Uterus (tissue), 2 donors: ENCODE data around the gene TNK1.

Experiments
- POLR2A ChIP-seq, 2 donors: fragments of 450-650 bp; IDR thresholded peaks; one replicate each; pipeline ENCODE4 v1.6.1; 2016; ENCODE audit warnings: antibody characterized with exemption in 2 of 2, mild to moderate bottlenecking in 1 of 2, moderate library complexity in 1 of 2
- TF ChIP-seq, protein P1 (sequence below), 4 experiments: fragments of 200-600 bp in 2 of 4; fragments of 450-650 bp in 2 of 4; sonication (generic) in 2 of 4; IDR thresholded peaks; one replicate each; pipeline ENCODE4 v1.5.1; 2016 to 2019; ENCODE audit warnings: antibody characterized with exemption in 4 of 4, mild to moderate bottlenecking in 2 of 4, moderate library complexity in 1 of 4

DNA sequence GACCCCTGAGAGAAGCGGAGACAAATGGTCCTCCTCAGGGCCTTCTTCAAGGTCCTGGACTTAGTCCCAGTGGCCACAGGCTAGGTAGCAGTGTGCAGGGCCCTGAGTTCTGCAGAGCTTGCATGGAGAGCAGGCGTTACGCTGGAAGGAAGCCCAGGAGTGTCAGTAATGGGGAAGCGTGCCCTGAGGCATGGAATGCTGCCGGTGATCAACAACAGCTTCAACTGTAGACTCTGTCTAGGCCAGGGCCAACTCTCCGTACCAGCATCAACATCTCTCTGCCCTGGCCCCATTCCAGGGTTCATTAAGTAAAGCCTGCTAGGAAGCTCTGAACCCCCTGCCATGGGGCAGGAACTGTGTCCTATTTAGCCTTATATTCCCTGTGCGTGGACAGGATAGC lies 568 bp upstream of the TNK1 start:
- TF ChIP-seq, protein P1, sequence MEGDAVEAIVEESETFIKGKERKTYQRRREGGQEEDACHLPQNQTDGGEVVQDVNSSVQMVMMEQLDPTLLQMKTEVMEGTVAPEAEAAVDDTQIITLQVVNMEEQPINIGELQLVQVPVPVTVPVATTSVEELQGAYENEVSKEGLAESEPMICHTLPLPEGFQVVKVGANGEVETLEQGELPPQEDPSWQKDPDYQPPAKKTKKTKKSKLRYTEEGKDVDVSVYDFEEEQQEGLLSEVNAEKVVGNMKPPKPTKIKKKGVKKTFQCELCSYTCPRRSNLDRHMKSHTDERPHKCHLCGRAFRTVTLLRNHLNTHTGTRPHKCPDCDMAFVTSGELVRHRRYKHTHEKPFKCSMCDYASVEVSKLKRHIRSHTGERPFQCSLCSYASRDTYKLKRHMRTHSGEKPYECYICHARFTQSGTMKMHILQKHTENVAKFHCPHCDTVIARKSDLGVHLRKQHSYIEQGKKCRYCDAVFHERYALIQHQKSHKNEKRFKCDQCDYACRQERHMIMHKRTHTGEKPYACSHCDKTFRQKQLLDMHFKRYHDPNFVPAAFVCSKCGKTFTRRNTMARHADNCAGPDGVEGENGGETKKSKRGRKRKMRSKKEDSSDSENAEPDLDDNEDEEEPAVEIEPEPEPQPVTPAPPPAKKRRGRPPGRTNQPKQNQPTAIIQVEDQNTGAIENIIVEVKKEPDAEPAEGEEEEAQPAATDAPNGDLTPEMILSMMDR (IDR thresholded peaks at IDR 0.05) = no peak
- TF ChIP-seq POLR2A (IDR thresholded peaks at IDR 0.05) = no peak
